ENCODE results near the gene GNB1L. TPM values are rescaled to one million over a fixed set of nuclear protein-coding genes. Genes with fewer than 3 reads are reported as not detected.

The GNB1L gene
- total RNA-seq, 4 donors from 2014 or later = 0.59 to 12.2 (median 3.1) TPM

GRCh38 chr22:19821523-19822300 lies 33.0 kb downstream of the GNB1L start:
- Histone ChIP-seq H3K9me3 (no peaks in the 10 kb centered on the region), H3K4me3 (no peak overlapping the region), H3K27me3 (no peaks in the 10 kb centered on the region), H3K27ac (no peak overlapping the region), H3K4me1 (no peaks in the 10 kb centered on the region), H3K36me3 (no peaks in the 10 kb centered on the region)
- DNase-seq = no peak
- intact Hi-C loops (cut with DNase I; ENCODE audit: low total_unique reads) = no loop called here
- no peak for TF ChIP-seq POLR2A (IDR thresholded peaks at IDR 0.05)
- TF ChIP-seq, protein P1, sequence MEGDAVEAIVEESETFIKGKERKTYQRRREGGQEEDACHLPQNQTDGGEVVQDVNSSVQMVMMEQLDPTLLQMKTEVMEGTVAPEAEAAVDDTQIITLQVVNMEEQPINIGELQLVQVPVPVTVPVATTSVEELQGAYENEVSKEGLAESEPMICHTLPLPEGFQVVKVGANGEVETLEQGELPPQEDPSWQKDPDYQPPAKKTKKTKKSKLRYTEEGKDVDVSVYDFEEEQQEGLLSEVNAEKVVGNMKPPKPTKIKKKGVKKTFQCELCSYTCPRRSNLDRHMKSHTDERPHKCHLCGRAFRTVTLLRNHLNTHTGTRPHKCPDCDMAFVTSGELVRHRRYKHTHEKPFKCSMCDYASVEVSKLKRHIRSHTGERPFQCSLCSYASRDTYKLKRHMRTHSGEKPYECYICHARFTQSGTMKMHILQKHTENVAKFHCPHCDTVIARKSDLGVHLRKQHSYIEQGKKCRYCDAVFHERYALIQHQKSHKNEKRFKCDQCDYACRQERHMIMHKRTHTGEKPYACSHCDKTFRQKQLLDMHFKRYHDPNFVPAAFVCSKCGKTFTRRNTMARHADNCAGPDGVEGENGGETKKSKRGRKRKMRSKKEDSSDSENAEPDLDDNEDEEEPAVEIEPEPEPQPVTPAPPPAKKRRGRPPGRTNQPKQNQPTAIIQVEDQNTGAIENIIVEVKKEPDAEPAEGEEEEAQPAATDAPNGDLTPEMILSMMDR (IDR thresholded peaks at IDR 0.05) = no peak

DNA sequence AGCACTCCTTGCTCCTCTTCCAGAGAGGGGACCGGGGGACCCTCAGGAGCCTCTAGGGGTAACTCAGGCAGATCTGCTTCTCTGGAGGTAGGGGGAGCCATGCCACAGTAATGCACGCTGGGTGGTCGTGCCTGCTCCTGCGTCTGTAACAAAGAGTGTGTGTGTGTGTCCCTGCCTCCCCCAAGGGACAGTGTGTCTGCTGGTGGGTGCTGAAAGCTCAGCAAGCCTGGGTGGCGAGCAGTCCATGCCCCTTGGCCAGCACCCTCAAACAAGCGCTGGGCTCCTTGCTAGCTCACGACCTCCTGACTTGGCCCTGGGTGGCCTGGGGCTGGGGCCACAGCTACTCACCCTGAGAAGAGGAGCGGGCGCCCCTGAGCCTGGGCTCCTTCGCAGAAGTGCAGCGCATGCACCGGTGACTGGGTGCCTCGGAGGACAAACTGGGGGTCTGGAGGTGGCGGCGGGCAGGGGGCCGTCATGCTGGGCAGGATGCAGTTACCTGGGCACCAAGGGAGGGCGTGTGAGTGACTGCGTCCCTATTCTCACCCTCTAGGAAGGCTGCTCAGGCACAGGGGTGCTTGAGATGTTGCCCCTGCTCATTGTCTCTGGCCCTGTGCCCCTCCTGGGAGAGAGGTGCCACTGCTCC lies 33.7 kb downstream of the GNB1L start:
- H3K27ac ChIP-seq = no peak overlapping the region
- H3K27me3 ChIP-seq = no peaks in the 10 kb centered on the region
- H3K4me3 ChIP-seq = no peak overlapping the region
- DNase-seq = no peak
- H3K9me3 ChIP-seq = no peaks in the 10 kb centered on the region
- H3K36me3 ChIP-seq = no peaks in the 10 kb centered on the region
- H3K4me1 ChIP-seq = no peaks in the 10 kb centered on the region
- intact Hi-C loops (cut with DNase I; ENCODE audit: low total_unique reads) = no loop called here
- TF ChIP-seq POLR2A (IDR thresholded peaks at IDR 0.05) = no peak

GRCh38 chr22:19819911-19820879 lies 34.5 kb downstream of the GNB1L start:
- no peaks in the 10 kb centered on the region for H3K4me1 ChIP-seq
- TF ChIP-seq POLR2A (IDR thresholded peaks at IDR 0.05) = no peak
- TF ChIP-seq, protein P1 (IDR thresholded peaks at IDR 0.05) = no peak
- no peak for DNase-seq
- H3K4me3 ChIP-seq = no peak overlapping the region
- H3K27ac ChIP-seq = no peak overlapping the region
- H3K36me3 ChIP-seq = no peaks in the 10 kb centered on the region
- no peaks in the 10 kb centered on the region for H3K9me3 ChIP-seq
- intact Hi-C loops (cut with DNase I; ENCODE audit: low total_unique reads) = no loop called here
- no peaks in the 10 kb centered on the region for H3K27me3 ChIP-seq

DNA sequence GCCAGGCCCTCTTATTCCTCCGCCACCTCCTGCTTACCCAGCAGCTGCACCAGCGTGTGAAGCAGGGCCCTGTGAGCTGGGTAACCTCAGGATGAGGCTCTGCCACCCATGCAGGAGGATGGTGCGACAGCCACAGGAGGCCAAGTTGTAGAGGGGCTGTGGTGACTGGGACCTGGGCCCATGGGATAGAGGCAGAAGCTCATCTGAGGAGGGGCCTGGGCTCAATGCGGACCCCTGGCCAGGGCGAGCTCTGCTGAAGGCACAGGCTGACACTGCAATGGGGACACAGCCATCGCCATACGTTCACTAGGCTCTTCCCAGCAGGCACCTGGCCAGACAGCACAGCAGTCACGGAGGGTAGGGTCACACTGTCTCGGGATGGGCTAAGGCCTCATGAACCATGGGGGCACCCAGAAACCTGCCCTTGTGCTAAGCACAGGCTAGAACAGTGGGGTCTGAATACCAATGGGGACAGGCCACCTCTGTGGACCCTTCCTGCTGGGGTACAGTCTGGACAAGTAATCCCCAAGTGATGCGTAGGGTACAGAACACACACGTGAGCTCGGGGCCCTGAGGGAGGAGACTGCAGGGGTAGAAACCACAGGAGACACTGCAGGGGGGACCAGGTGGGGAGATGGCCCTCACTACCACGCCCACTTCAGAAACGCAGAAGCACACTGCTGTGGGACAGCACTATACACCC lies 35.3 kb downstream of the GNB1L start:
- no peak for DNase-seq
- no peak for TF ChIP-seq POLR2A (IDR thresholded peaks at IDR 0.05)
- TF ChIP-seq, protein P1 (IDR thresholded peaks at IDR 0.05) = no peak
- Histone ChIP-seq H3K9me3 (no peaks in the 10 kb centered on the region), H3K4me1 (no peaks in the 10 kb centered on the region), H3K36me3 (no peaks in the 10 kb centered on the region), H3K27me3 (no peaks in the 10 kb centered on the region), H3K4me3 (no peak overlapping the region), H3K27ac (no peak overlapping the region)
- intact Hi-C loops (cut with DNase I; ENCODE audit: low total_unique reads) = no loop called here
